Nephron (organoid): ENCODE results near the gene ZBTB16.

Experiments used
- H3K27ac Mint-ChIP-seq, 3 experiments: 2 replicates each; pipeline ENCODE4 v1.8.0; 2020; ENCODE audit warnings: mixed read lengths in 3 of 3, mild to moderate bottlenecking in 2 of 3, moderate library complexity in 1 of 3
- H3K27me3 Mint-ChIP-seq: 2 replicates; pipeline ENCODE4 v1.8.0; 2021; ENCODE audit warnings: low read depth, mild to moderate bottlenecking, moderate library complexity, mixed read lengths
- H3K36me3 Mint-ChIP-seq: 2 replicates; pipeline ENCODE4 v1.8.0; 2020; ENCODE audit warnings: low read depth, mixed read lengths
- H3K4me1 Mint-ChIP-seq: 2 replicates; pipeline ENCODE4 v1.8.0; 2020; ENCODE audit warnings: mixed read lengths
- H3K4me3 Mint-ChIP-seq, 3 experiments: 2 replicates each; pipeline ENCODE4 v1.8.0; 2020; ENCODE audit warnings: mild to moderate bottlenecking in 3 of 3, mixed read lengths in 3 of 3, moderate library complexity in 2 of 3
- H3K9me3 Mint-ChIP-seq: 2 replicates; pipeline ENCODE4 v1.8.0; 2020; ENCODE audit warnings: mixed read lengths
- CTCF ChIP-seq, 3 experiments: fragments of 200-600 bp; sonication (generic); IDR thresholded peaks; one replicate each; pipeline ENCODE4 v1.5.0; 2021; ENCODE audit warnings: antibody characterized with exemption in 3 of 3; ENCODE audit not compliant: unreplicated experiment in 3 of 3

The ZBTB16 gene

GRCh38 chr11:114242032-114242431, 182.5 kb downstream of the ZBTB16 start:
- Mint-ChIP-seq H3K4me1 (peaks cover 8% of the 10 kb centered on the region), H3K27me3 (peaks cover 50% of the 10 kb centered on the region), H3K4me3 (no peak overlapping the region), H3K27ac (no peak overlapping the region), H3K9me3 (no peaks in the 10 kb centered on the region), H3K36me3 (no peaks in the 10 kb centered on the region)
- no peak for TF ChIP-seq CTCF (IDR thresholded peaks at IDR 0.05; ENCODE audit: unreplicated experiment in 3 of 3)

- no peak for TF ChIP-seq CTCF (IDR thresholded peaks at IDR 0.05; ENCODE audit: unreplicated experiment in 3 of 3)
- no peaks in the 10 kb centered on the region for H3K9me3 Mint-ChIP-seq
Observed at GRCh38 chr11:114243461-114244372, 184.2 kb downstream of the ZBTB16 start.

GRCh38 chr11:114244726-114245394, 185.3 kb downstream of the ZBTB16 start:
- Mint-ChIP-seq H3K9me3 (no peaks in the 10 kb centered on the region), H3K36me3 (no peaks in the 10 kb centered on the region), H3K27me3 (peaks cover 40% of the 10 kb centered on the region), H3K4me1 (peaks cover 8% of the 10 kb centered on the region), H3K27ac (no peak overlapping the region), H3K4me3 (no peak overlapping the region)
- no peak for TF ChIP-seq CTCF (IDR thresholded peaks at IDR 0.05; ENCODE audit: unreplicated experiment in 3 of 3)

More at GRCh38 chr11:114243461-114244372, 184.2 kb downstream of the ZBTB16 start:
- Mint-ChIP-seq H3K4me1 (peaks cover 8% of the 10 kb centered on the region), H3K36me3 (no peaks in the 10 kb centered on the region), H3K4me3 (no peak overlapping the region), H3K27me3 (peaks cover 43% of the 10 kb centered on the region), H3K27ac (no peak overlapping the region)

- Mint-ChIP-seq H3K27me3 (peaks cover 52% of the 10 kb centered on the region), H3K9me3 (no peaks in the 10 kb centered on the region), H3K36me3 (peaks cover 3% of the 10 kb centered on the region), H3K4me3 (no peak overlapping the region), H3K4me1 (peaks cover 13% of the 10 kb centered on the region), H3K27ac (no peak overlapping the region)
- no peak for TF ChIP-seq CTCF (IDR thresholded peaks at IDR 0.05; ENCODE audit: unreplicated experiment in 3 of 3)
Observed at GRCh38 chr11:114246321-114247069, 187.0 kb downstream of the ZBTB16 start.

GRCh38 chr11:114247070-114247789, 187.7 kb downstream of the ZBTB16 start:
- no peak for TF ChIP-seq CTCF (IDR thresholded peaks at IDR 0.05; ENCODE audit: unreplicated experiment in 3 of 3)
- H3K27me3 Mint-ChIP-seq, result peaks cover 53% of the 10 kb centered on the region
- no peak overlapping the region for H3K27ac Mint-ChIP-seq
- H3K36me3 Mint-ChIP-seq, result peaks cover 3% of the 10 kb centered on the region
- H3K4me1 Mint-ChIP-seq, result peaks cover 17% of the 10 kb centered on the region
- no peak overlapping the region for H3K4me3 Mint-ChIP-seq
- H3K9me3 Mint-ChIP-seq, result no peaks in the 10 kb centered on the region
